ENCODE data around the gene GOLM1. TPM values are rescaled to one million over a fixed set of nuclear protein-coding genes. Genes with fewer than 3 reads are reported as not detected.

GOLM1 gene
- total and polyA plus RNA-seq, 4 donors, result 7.9 to 28.5 (median 13.2) TPM

DNA sequence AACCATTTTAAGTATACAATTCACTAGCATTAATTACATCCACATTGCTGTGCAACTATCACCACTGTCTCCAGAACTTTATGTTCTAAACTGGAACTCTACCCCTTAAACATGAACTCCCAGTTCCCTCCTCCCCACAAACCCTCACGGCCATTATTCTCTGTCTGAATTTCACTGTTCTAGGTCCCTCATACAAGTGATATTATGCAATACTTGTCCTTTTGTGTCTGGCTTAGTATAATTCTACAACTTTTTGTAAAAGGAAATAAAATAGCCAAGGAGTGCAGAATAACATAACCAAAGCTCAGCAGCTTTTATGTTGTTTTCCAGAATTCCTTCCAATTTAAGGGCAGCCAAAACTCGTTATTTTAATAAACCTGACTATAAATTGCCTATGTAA, 105.2 kb downstream of the GOLM1 start:
- H3K27ac ChIP-seq (ENCODE audit: low read depth in 1 of 2, low read length in 2 of 2), result no peak overlapping the region
- no peak overlapping the region for H3K4me3 ChIP-seq (ENCODE audit: low read depth in 1 of 3, low read length in 3 of 3)
- DNase-seq (ENCODE audit: low spot score), result no peak
- no peak overlapping the region for H3K9ac ChIP-seq (ENCODE audit: low read depth in 1 of 2, low read length in 2 of 2)
- TF ChIP-seq HNF4G (IDR thresholded peaks at IDR 0.05), result no peak
- TF ChIP-seq FOXA1 (IDR thresholded peaks at IDR 0.05), result no peak
- TF ChIP-seq, protein P1, sequence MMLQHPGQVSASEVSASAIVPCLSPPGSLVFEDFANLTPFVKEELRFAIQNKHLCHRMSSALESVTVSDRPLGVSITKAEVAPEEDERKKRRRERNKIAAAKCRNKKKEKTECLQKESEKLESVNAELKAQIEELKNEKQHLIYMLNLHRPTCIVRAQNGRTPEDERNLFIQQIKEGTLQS (IDR thresholded peaks at IDR 0.05), result no peak
- TF ChIP-seq, protein P2, sequence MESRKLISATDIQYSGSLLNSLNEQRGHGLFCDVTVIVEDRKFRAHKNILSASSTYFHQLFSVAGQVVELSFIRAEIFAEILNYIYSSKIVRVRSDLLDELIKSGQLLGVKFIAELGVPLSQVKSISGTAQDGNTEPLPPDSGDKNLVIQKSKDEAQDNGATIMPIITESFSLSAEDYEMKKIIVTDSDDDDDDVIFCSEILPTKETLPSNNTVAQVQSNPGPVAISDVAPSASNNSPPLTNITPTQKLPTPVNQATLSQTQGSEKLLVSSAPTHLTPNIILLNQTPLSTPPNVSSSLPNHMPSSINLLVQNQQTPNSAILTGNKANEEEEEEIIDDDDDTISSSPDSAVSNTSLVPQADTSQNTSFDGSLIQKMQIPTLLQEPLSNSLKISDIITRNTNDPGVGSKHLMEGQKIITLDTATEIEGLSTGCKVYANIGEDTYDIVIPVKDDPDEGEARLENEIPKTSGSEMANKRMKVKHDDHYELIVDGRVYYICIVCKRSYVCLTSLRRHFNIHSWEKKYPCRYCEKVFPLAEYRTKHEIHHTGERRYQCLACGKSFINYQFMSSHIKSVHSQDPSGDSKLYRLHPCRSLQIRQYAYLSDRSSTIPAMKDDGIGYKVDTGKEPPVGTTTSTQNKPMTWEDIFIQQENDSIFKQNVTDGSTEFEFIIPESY (IDR thresholded peaks at IDR 0.05), result no peak
- TF ChIP-seq RXRA (IDR thresholded peaks at IDR 0.05), result no peak
- no peak for TF ChIP-seq FOXA2 (IDR thresholded peaks at IDR 0.05)
- TF ChIP-seq GABPA (IDR thresholded peaks at IDR 0.05 in 1 of 2, conservative IDR thresholded peaks at IDR 0.05 in 1 of 2), result no peak
- TF ChIP-seq YY1 (IDR thresholded peaks at IDR 0.05), result no peak
- H3K27me3 ChIP-seq (ENCODE audit: control insufficient read depth in 4 of 4, insufficient read depth in 4 of 4, low read length in 3 of 4), result no peaks in the 10 kb centered on the region
- 91% methylated on average over 2 of the region's 2 CpGs for WGBS
- H3K9me3 ChIP-seq (ENCODE audit: control insufficient read depth in 4 of 4, low read length in 3 of 4), result no peaks in the 10 kb centered on the region
- no peaks in the 10 kb centered on the region for H3K4me1 ChIP-seq (ENCODE audit: control insufficient read depth in 4 of 4, insufficient read depth in 4 of 4, low read length in 3 of 4)
- H3K36me3 ChIP-seq (ENCODE audit: control insufficient read depth in 4 of 4, insufficient read depth in 3 of 4, low read depth in 1 of 4, low read length in 3 of 4), result peaks cover 0 to 15% (median 7%) of the 10 kb centered on the region in 4 donors

DNA sequence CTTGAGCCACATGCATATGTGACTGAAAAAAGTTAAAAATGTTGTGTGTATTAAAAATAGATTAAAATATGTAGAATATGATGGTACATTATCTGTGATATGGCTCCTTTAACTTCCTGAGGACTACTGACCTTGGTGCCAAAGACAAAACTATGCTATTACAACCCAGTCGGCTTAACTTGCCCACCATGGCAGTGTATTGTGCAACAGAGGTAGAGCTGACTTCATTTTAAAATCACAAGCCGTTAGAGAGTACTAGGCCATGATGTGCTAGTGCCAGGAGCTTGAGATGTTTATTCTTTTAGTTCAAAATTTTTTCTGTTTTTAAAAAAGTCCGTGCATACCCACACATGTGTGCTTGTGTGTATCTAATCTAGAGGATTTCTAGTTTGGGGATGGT, 112.1 kb downstream of the GOLM1 start:
- Histone ChIP-seq H3K36me3 (ENCODE audit: control insufficient read depth in 4 of 4, insufficient read depth in 3 of 4, low read depth in 1 of 4, low read length in 3 of 4) (peaks cover 1 to 10% (median 6%) of the 10 kb centered on the region in 4 donors), H3K4me1 (ENCODE audit: control insufficient read depth in 4 of 4, insufficient read depth in 4 of 4, low read length in 3 of 4) (no peaks in the 10 kb centered on the region), H3K9ac (ENCODE audit: low read depth in 1 of 2, low read length in 2 of 2) (no peak overlapping the region), H3K27ac (ENCODE audit: low read depth in 1 of 2, low read length in 2 of 2) (no peak overlapping the region), H3K9me3 (ENCODE audit: control insufficient read depth in 4 of 4, low read length in 3 of 4) (no peaks in the 10 kb centered on the region), H3K4me3 (ENCODE audit: low read depth in 1 of 3, low read length in 3 of 3) (no peak overlapping the region), H3K27me3 (ENCODE audit: control insufficient read depth in 4 of 4, insufficient read depth in 4 of 4, low read length in 3 of 4) (no peaks in the 10 kb centered on the region)
- DNase-seq (ENCODE audit: low spot score), result no peak
- TF ChIP-seq FOXA1 (IDR thresholded peaks at IDR 0.05) (no peak), EGR1 (IDR thresholded peaks at IDR 0.05; ENCODE audit: low read depth in 2 of 2) (no peak), RXRA (IDR thresholded peaks at IDR 0.05) (no peak), GABPA (IDR thresholded peaks at IDR 0.05 in 1 of 2, conservative IDR thresholded peaks at IDR 0.05 in 1 of 2) (no peak), RAD21 (IDR thresholded peaks at IDR 0.05) (no peak), YY1 (IDR thresholded peaks at IDR 0.05) (no peak), HNF4A (conservative IDR thresholded peaks at IDR 0.05) (no peak), NR2F2 (IDR thresholded peaks at IDR 0.05) (no peak), FOXA2 (IDR thresholded peaks at IDR 0.05) (no peak), JUND (IDR thresholded peaks at IDR 0.05) (no peak), SP1 (IDR thresholded peaks at IDR 0.05) (no peak), HNF4G (IDR thresholded peaks at IDR 0.05) (no peak), TAF1 (conservative IDR thresholded peaks at IDR 0.05) (no peak)
- TF ChIP-seq, protein P2 (IDR thresholded peaks at IDR 0.05), result no peak
- TF ChIP-seq, protein P1 (IDR thresholded peaks at IDR 0.05), result no peak
- TF ChIP-seq, protein P3, sequence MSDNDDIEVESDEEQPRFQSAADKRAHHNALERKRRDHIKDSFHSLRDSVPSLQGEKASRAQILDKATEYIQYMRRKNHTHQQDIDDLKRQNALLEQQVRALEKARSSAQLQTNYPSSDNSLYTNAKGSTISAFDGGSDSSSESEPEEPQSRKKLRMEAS (IDR thresholded peaks at IDR 0.05), result no peak
- TF ChIP-seq, protein P4, sequence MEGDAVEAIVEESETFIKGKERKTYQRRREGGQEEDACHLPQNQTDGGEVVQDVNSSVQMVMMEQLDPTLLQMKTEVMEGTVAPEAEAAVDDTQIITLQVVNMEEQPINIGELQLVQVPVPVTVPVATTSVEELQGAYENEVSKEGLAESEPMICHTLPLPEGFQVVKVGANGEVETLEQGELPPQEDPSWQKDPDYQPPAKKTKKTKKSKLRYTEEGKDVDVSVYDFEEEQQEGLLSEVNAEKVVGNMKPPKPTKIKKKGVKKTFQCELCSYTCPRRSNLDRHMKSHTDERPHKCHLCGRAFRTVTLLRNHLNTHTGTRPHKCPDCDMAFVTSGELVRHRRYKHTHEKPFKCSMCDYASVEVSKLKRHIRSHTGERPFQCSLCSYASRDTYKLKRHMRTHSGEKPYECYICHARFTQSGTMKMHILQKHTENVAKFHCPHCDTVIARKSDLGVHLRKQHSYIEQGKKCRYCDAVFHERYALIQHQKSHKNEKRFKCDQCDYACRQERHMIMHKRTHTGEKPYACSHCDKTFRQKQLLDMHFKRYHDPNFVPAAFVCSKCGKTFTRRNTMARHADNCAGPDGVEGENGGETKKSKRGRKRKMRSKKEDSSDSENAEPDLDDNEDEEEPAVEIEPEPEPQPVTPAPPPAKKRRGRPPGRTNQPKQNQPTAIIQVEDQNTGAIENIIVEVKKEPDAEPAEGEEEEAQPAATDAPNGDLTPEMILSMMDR (IDR thresholded peaks at IDR 0.05; ENCODE audit: low read depth, low read length, missing input control), result no peak
- TF ChIP-seq, protein P5, sequence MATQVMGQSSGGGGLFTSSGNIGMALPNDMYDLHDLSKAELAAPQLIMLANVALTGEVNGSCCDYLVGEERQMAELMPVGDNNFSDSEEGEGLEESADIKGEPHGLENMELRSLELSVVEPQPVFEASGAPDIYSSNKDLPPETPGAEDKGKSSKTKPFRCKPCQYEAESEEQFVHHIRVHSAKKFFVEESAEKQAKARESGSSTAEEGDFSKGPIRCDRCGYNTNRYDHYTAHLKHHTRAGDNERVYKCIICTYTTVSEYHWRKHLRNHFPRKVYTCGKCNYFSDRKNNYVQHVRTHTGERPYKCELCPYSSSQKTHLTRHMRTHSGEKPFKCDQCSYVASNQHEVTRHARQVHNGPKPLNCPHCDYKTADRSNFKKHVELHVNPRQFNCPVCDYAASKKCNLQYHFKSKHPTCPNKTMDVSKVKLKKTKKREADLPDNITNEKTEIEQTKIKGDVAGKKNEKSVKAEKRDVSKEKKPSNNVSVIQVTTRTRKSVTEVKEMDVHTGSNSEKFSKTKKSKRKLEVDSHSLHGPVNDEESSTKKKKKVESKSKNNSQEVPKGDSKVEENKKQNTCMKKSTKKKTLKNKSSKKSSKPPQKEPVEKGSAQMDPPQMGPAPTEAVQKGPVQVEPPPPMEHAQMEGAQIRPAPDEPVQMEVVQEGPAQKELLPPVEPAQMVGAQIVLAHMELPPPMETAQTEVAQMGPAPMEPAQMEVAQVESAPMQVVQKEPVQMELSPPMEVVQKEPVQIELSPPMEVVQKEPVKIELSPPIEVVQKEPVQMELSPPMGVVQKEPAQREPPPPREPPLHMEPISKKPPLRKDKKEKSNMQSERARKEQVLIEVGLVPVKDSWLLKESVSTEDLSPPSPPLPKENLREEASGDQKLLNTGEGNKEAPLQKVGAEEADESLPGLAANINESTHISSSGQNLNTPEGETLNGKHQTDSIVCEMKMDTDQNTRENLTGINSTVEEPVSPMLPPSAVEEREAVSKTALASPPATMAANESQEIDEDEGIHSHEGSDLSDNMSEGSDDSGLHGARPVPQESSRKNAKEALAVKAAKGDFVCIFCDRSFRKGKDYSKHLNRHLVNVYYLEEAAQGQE (IDR thresholded peaks at IDR 0.05), result no peak
- 72% methylated on average over 3 of the region's 3 CpGs for WGBS
